Endothelial cell of umbilical vein (primary cell): Measurements from ENCODE around the gene SYDE2. TPM values are rescaled to one million over a fixed set of nuclear protein-coding genes. Genes with fewer than 3 reads are reported as not detected.

ENCODE experiments used
- BruUV-seq: library from RNA; stranded (reverse); fragments of 400-500 nt; replicated peaks from 2 replicates; lab custom pipeline; 2021; lab: Mats Ljungman, UMichigan
- CTCF ChIA-PET: fragments of 300-600, 350-600 bp; sonication (Branson Sonifier 250); formaldehyde crosslinking; loops from one replicate; lab custom pipeline; 2021; ENCODE audit warnings: antibody characterized with exemption, inconsistent platforms; lab: Charles Lee
- POLR2A ChIA-PET: fragments of 300-600, 350-600 bp; sonication (Branson Sonifier 250); formaldehyde crosslinking; loops from one replicate; lab custom pipeline; 2021; ENCODE audit warnings: antibody characterized with exemption, inconsistent platforms; lab: Charles Lee
- DNase-seq: peaks from one replicate; pipeline ENCODE4 v3.0.0-alpha.2; 2011; ENCODE audit warnings: low read depth, low spot score
- FAIRE-seq: peaks from 2 replicates; lab custom pipeline; 2011; peaks lifted over from hg19 to GRCh38; lab: Jason Lieb, UNC
- H2AFZ ChIP-seq: 2 replicates; pipeline ENCODE4 v1.6.0; 2012; ENCODE audit warnings: low read depth, low read length, control low read depth, inconsistent platforms
- H3K27ac ChIP-seq: 2 replicates; pipeline ENCODE4 v1.5.1; 2011; ENCODE audit warnings: low read depth, mild to moderate bottlenecking, control low read depth, low read length, moderate library complexity; ENCODE audit not compliant: insufficient read depth
- H3K27me3 ChIP-seq, 2 experiments: 2 replicates each; pipeline versions ENCODE4 v1.6.0 to v1.6.1; 2011; ENCODE audit warnings: low read length in 2 of 2, mixed read lengths in 1 of 2; ENCODE audit not compliant: control insufficient read depth in 2 of 2, insufficient read depth in 2 of 2
- H3K36me3 ChIP-seq, 2 experiments: 2 replicates in 1 of 2; 3 replicates in 1 of 2; pipeline ENCODE4 v1.5.1; 2011; ENCODE audit warnings: low read length in 2 of 2, mild to moderate bottlenecking in 1 of 2, moderate library complexity in 1 of 2; ENCODE audit not compliant: control insufficient read depth in 2 of 2, insufficient read depth in 2 of 2; ENCODE audit errors: extremely low read depth in 1 of 2
- H3K4me1 ChIP-seq: 3 replicates; pipeline ENCODE4 v1.5.1; 2011; ENCODE audit warnings: mild to moderate bottlenecking, low read length; ENCODE audit not compliant: control insufficient read depth, insufficient read depth; ENCODE audit errors: extremely low read depth
- H3K4me2 ChIP-seq: 2 replicates; pipeline ENCODE4 v1.6.1; 2011; ENCODE audit warnings: low read length, control low read depth, mixed read lengths; ENCODE audit not compliant: insufficient read depth
- H3K4me3 ChIP-seq, 3 experiments: fragments of 200-600 bp in 1 of 3; sonication (generic), shearing (Covaris generic) in 1 of 3; replicated peaks in 1 of 3; 2 replicates each; pipeline ENCODE4 v1.5.1; 2011 to 2016; ENCODE audit warnings: control low read depth in 3 of 3, low read length in 3 of 3, mild to moderate bottlenecking in 2 of 3, inconsistent platforms in 1 of 3, low read depth in 1 of 3, moderate library complexity in 1 of 3; ENCODE audit not compliant: insufficient read depth in 1 of 3
- H3K79me2 ChIP-seq: 2 replicates; pipeline ENCODE4 v1.6.0; 2012; ENCODE audit warnings: low read length, inconsistent platforms; ENCODE audit not compliant: control insufficient read depth, insufficient read depth
- H3K9ac ChIP-seq: replicated peaks from 2 replicates; pipeline ENCODE3; 2011; ENCODE audit warnings: low read length, control low read depth; ENCODE audit not compliant: insufficient read depth; ENCODE audit errors: extremely low read depth
- H3K9me1 ChIP-seq: replicated peaks from 3 replicates; pipeline ENCODE4 v1.6.0; 2011; ENCODE audit warnings: mild to moderate bottlenecking, low read length; ENCODE audit not compliant: control insufficient read depth, insufficient read depth; ENCODE audit errors: extremely low read depth
- H3K9me3 ChIP-seq: replicated peaks from 2 replicates; pipeline ENCODE4 v1.5.1; 2012; ENCODE audit warnings: low read length, inconsistent platforms; ENCODE audit not compliant: control insufficient read depth, insufficient read depth
- H4K20me1 ChIP-seq: replicated peaks from 2 replicates; pipeline ENCODE3; 2011; ENCODE audit warnings: mild to moderate bottlenecking, low read length; ENCODE audit not compliant: control insufficient read depth, insufficient read depth; ENCODE audit errors: extremely low read depth
- CTCF ChIP-seq, 2 donors: IDR thresholded peaks; 1 replicate in 1 of 2; 2 replicates in 1 of 2; pipeline ENCODE4 v1.5.1; 2011; ENCODE audit warnings: low read length in 2 of 2, mild to moderate bottlenecking in 2 of 2, moderate library complexity in 2 of 2, control low read depth in 1 of 2, inconsistent platforms in 1 of 2, low read depth in 1 of 2; ENCODE audit not compliant: insufficient read depth in 1 of 2; ENCODE audit errors: extremely low read depth in 1 of 2
- EZH2 ChIP-seq: IDR thresholded peaks from 2 replicates; pipeline ENCODE4 v1.6.1; 2012; ENCODE audit warnings: borderline replicate concordance, low read depth, mild to moderate bottlenecking, moderate library complexity, low read length, inconsistent platforms; ENCODE audit not compliant: severe bottlenecking
- FOS ChIP-seq: IDR thresholded peaks from 2 replicates; pipeline ENCODE4 v1.6.1; 2011; ENCODE audit warnings: mild to moderate bottlenecking, low read length, moderate library complexity, borderline replicate concordance; ENCODE audit not compliant: insufficient read depth
- GATA2 ChIP-seq: IDR thresholded peaks from 2 replicates; pipeline ENCODE4 v1.7.0; 2011; ENCODE audit warnings: low read depth, mild to moderate bottlenecking, moderate library complexity, mixed read lengths, low read length; ENCODE audit not compliant: insufficient read length, insufficient read depth
- JUN ChIP-seq: IDR thresholded peaks from 2 replicates; pipeline ENCODE4 v1.6.1; 2011; ENCODE audit warnings: borderline replicate concordance, low read depth; ENCODE audit not compliant: insufficient read length, insufficient read depth
- MAX ChIP-seq: IDR thresholded peaks from 2 replicates; pipeline ENCODE4 v1.6.1; 2011; ENCODE audit not compliant: insufficient read depth, insufficient read length
- MYC ChIP-seq: IDR thresholded peaks from one replicate; pipeline ENCODE4 v1.6.1; 2011; ENCODE audit warnings: mild to moderate bottlenecking, low read depth, low read length
- POLR2A ChIP-seq: IDR thresholded peaks from 2 replicates; pipeline ENCODE4 v1.6.1; 2012; ENCODE audit warnings: low read depth, mild to moderate bottlenecking, control low read depth, low read length
- POLR2AphosphoS5 ChIP-seq: IDR thresholded peaks from 2 replicates; pipeline ENCODE4 v1.6.1; 2012; ENCODE audit warnings: low read depth, mild to moderate bottlenecking, control low read depth, low read length, moderate library complexity; ENCODE audit not compliant: insufficient read depth
- dilution Hi-C: fragments of 300-500 bp; cut with MboI; formaldehyde crosslinking; loops from one replicate; pipeline ENCODE4 v1.15.0; 2019; ENCODE audit warnings: low sequenced_read_pairs; ENCODE audit not compliant: extremely low pct_ligation_motif_present
- intact Hi-C: fragments of 100-400 bp; cut with micrococcal nuclease; formaldehyde crosslinking; loops from one replicate; pipeline ENCODE4 v1.10.0; 2022
- polyA plus RNA-seq, 4 experiments: library from polyadenylated mRNA; depleted of rRNA in 3 of 4; stranded (reverse) in 3 of 4; unstranded in 1 of 4; fragments of >200 nt; gene quantifications; 2 replicates each; pipeline versions ENCODE4 v1.2.1 to v1.2.3, GENCODE V29; 2011 to 2012; ENCODE audit warnings: missing spikeins in 1 of 4
- total RNA-seq: library from RNA; stranded (reverse); gene quantifications from 2 replicates; pipeline ENCODE4 v1.2.3, GENCODE V29; 2021

The SYDE2 gene
- total and polyA plus RNA-seq, 2 donors (not counting 3 experiments of a cell fraction or from before 2014, with no cell fraction given) = 0.52 to 3.1 TPM

- intact Hi-C loops = no loop called here
- no peak for FAIRE-seq
Observed at GRCh38 chr1:85180869-85181268, 19.9 kb downstream of the SYDE2 start.

More at GRCh38 chr1:85180869-85181268, 19.9 kb downstream of the SYDE2 start:
- CTCF ChIA-PET = interaction anchor here (0.6 to 1.3 kb wide), 3 partner anchors 21 to 78 kb away, joined by 3 to 4 read pairs (median 4); partner anchors contain the start of gene C1orf52
- DNase-seq = no peak
- POLR2A ChIA-PET = no interaction called here
- no peak for TF ChIP-seq MYC
- no peak for TF ChIP-seq POLR2AphosphoS5
- no peak for TF ChIP-seq POLR2A
- TF ChIP-seq GATA2 = no peak
- TF ChIP-seq EZH2 = no peak
- TF ChIP-seq FOS = no peak
- TF ChIP-seq CTCF (IDR thresholded peaks at IDR 0.05; ENCODE audit: extremely low read depth in 1 of 2, insufficient read depth in 1 of 2, low read depth in 1 of 2, low read length in 2 of 2) = no peak
- TF ChIP-seq JUN = no peak
- TF ChIP-seq MAX = no peak
- H3K9me3 ChIP-seq = no peaks in the 10 kb centered on the region
- no TSS peak for BruUV-seq
- H3K27ac ChIP-seq = no peak overlapping the region
- H2AFZ ChIP-seq = no peak overlapping the region
- no peak overlapping the region for H3K4me3 ChIP-seq
- no peaks in the 10 kb centered on the region for H3K27me3 ChIP-seq
- H3K4me1 ChIP-seq = no peaks in the 10 kb centered on the region
- H4K20me1 ChIP-seq = no peaks in the 10 kb centered on the region
- dilution Hi-C loops = no loop called here
- no peaks in the 10 kb centered on the region for H3K36me3 ChIP-seq
- H3K79me2 ChIP-seq = no peaks in the 10 kb centered on the region
- H3K9ac ChIP-seq = no peak overlapping the region
- no peaks in the 10 kb centered on the region for H3K9me1 ChIP-seq
- no peak overlapping the region for H3K4me2 ChIP-seq
